ENCODE data around the gene ALDH4A1. TPM values are rescaled to one million over a fixed set of nuclear protein-coding genes. Genes with fewer than 3 reads are reported as not detected.

The ALDH4A1 gene
- total RNA-seq, 1 experiment from 2014 or later = 26.1 TPM

- H3K27me3 Mint-ChIP-seq (ENCODE audit: low read depth) = no peaks in the 10 kb centered on the region
Measured at GRCh38 chr1:18872071-18872611, 30.2 kb downstream of the ALDH4A1 start.

More at GRCh38 chr1:18872071-18872611, 30.2 kb downstream of the ALDH4A1 start:
- Mint-ChIP-seq H3K27ac (no peak overlapping the region; a peak in 1 of 7 replicates), H3K9me3 (no peaks in the 10 kb centered on the region), H3K36me3 (ENCODE audit: insufficient read depth in 1 of 3, low read depth in 3 of 3) (peaks cover 0 to 5% (median 0%) of the 10 kb centered on the region in 3 experiments; a peak in 3 of 7 replicates), H3K4me1 (peaks cover 4 to 8% of the 10 kb centered on the region in 2 experiments), H3K4me3 (no peak overlapping the region)
- H2BK15ac ChIP-seq (ENCODE audit: low read depth, low read length) = no peak overlapping the region
- no peak overlapping the region for H4K8ac ChIP-seq (replicated peaks; ENCODE audit: insufficient read length, low read depth, low read length)
- no peaks in the 10 kb centered on the region for H3K4me1 ChIP-seq (ENCODE audit: insufficient read depth, low read length)
- no peak for DNase-seq
- no peak overlapping the region for H2BK12ac ChIP-seq (ENCODE audit: insufficient read length, low read depth, low read length)
- H2BK20ac ChIP-seq (ENCODE audit: low read depth, low read length, poor library complexity, severe bottlenecking) = no peak overlapping the region
- no peak overlapping the region for H3K56ac ChIP-seq (ENCODE audit: insufficient read length, low read depth, low read length)
- H2AFZ ChIP-seq (ENCODE audit: low read length) = no peak overlapping the region
- no peak overlapping the region for H3K4ac ChIP-seq (ENCODE audit: low read depth, low read length)
- H4K91ac ChIP-seq (ENCODE audit: insufficient read length, low read depth, low read length) = no peak overlapping the region
- H3K79me2 ChIP-seq (ENCODE audit: insufficient read depth, low read length) = no peaks in the 10 kb centered on the region
- no peak overlapping the region for H3K4me2 ChIP-seq (ENCODE audit: insufficient read depth, insufficient read length, low read length)
- H2BK120ac ChIP-seq (ENCODE audit: low read depth, low read length, poor library complexity, severe bottlenecking) = no peak overlapping the region
- no peaks in the 10 kb centered on the region for H3K9me3 ChIP-seq (ENCODE audit: control insufficient read depth, low read depth, low read length)
- H3K23ac ChIP-seq (ENCODE audit: insufficient read length, low read depth, low read length) = no peak overlapping the region
- no CpG with 5 or more reads among the region's 8 CpGs for WGBS (ENCODE audit: extremely low coverage, insufficient read length, low lambda C conversion rate)
- H3K23me2 ChIP-seq (ENCODE audit: insufficient read length, low read depth, low read length, poor library complexity, severe bottlenecking) = no peaks in the 10 kb centered on the region
- TF ChIP-seq, protein P1, sequence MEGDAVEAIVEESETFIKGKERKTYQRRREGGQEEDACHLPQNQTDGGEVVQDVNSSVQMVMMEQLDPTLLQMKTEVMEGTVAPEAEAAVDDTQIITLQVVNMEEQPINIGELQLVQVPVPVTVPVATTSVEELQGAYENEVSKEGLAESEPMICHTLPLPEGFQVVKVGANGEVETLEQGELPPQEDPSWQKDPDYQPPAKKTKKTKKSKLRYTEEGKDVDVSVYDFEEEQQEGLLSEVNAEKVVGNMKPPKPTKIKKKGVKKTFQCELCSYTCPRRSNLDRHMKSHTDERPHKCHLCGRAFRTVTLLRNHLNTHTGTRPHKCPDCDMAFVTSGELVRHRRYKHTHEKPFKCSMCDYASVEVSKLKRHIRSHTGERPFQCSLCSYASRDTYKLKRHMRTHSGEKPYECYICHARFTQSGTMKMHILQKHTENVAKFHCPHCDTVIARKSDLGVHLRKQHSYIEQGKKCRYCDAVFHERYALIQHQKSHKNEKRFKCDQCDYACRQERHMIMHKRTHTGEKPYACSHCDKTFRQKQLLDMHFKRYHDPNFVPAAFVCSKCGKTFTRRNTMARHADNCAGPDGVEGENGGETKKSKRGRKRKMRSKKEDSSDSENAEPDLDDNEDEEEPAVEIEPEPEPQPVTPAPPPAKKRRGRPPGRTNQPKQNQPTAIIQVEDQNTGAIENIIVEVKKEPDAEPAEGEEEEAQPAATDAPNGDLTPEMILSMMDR (conservative IDR thresholded peaks at IDR 0.05) = no peak
- no peak overlapping the region for H3K18ac ChIP-seq (ENCODE audit: insufficient read length, low read depth, low read length)
- H3K9ac ChIP-seq (ENCODE audit: extremely low read depth, insufficient read length, low read length) = no peak overlapping the region
- H2BK5ac ChIP-seq (ENCODE audit: insufficient read length, low read length) = no peak overlapping the region
- H4K20me1 ChIP-seq (ENCODE audit: control insufficient read depth, insufficient read depth, insufficient read length) = no peaks in the 10 kb centered on the region
- H3K79me1 ChIP-seq (ENCODE audit: insufficient read depth, low read depth, low read length, poor library complexity, severe bottlenecking) = no peaks in the 10 kb centered on the region
- no peak overlapping the region for H2AK5ac ChIP-seq (ENCODE audit: insufficient read length, low read length)
- no peak overlapping the region for H3K27ac ChIP-seq (ENCODE audit: insufficient read length, low read depth, low read length)
- H3T11ph ChIP-seq (ENCODE audit: low read length) = no peak overlapping the region
- no peaks in the 10 kb centered on the region for H3K27me3 ChIP-seq (ENCODE audit: insufficient read depth, low read length)
- no peak overlapping the region for H3K14ac ChIP-seq (ENCODE audit: insufficient read depth, low read length)
- H4K5ac ChIP-seq (ENCODE audit: insufficient read length, low read depth, low read length) = no peak overlapping the region
